Activated T-cell treated with anti-CD3 and anti-CD28 coated beads, Interleukin-2, amount 50 U/mL, for 1 hour (primary cell): ENCODE measurements around the gene PHOX2B.

ENCODE experiments used
- DNase-seq: peaks from one replicate; pipeline ENCODE4 v3.0.0-alpha.2; 2020

PHOX2B gene

GRCh38 chr4:41748571-41749475 lies at the start of gene PHOX2B:
Gene PHOX2B (minus strand): TSS chr4:41748725. CDS start chr4:41748610, 115 bp downstream.
- no peak for DNase-seq

GRCh38 chr4:41797260-41797659 lies 48.7 kb upstream of the PHOX2B start:
- no peak for DNase-seq

- no peak for DNase-seq
These were observed 48.2 kb upstream of the PHOX2B start for GRCh38 chr4:41796545-41797210.

DNA sequence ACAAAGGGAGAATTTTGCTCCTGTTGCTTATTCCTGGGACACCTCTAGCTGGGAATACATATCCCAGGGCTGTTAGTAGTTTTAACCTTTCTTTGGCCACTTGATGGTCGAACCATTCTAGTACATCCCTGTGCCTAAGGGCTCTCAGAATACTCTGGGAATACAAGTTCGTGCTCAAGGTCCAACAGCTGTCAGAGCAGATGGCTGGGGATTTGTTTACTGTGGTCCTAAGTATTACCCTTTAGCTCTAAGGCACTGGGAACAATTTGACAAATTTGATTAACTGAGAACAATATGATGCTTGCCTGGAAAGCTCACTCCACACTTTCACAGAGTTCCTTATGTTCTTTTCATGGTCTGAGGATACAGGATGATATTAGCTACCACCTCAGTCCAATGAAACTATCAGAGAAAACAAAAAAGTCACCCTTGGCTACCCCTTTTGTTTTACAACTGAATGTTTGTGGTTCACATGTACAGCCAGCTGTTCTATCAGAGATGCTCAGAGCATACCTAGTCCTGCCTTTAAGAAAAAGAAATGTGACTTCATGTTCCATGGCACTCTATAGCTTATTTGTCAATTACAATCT lies 47.4 kb upstream of the PHOX2B start:
- no peak for DNase-seq

GRCh38 chr4:41792166-41792565 lies 43.6 kb upstream of the PHOX2B start:
- no peak for DNase-seq

DNA sequence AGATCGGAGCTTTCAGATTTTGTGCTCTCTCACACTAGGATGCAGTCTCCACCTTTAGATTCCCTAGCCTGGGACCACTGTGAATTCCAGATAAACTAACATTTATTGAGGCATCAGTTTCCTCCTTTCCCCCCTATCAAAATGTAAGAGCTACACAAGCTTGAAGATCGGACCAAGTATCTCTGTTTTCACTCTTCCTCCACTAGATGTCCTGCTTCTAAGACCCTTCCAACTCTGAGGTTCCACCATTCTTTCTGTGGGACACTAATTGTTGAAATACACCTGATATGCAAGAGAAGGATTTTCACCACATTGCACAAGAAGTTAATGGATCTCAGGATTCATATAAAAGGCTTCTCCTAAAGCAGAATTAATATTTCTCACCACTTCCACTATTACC lies 43.0 kb upstream of the PHOX2B start:
- no peak for DNase-seq

GRCh38 chr4:41787931-41788330 lies 39.4 kb upstream of the PHOX2B start:
- no peak for DNase-seq

DNA sequence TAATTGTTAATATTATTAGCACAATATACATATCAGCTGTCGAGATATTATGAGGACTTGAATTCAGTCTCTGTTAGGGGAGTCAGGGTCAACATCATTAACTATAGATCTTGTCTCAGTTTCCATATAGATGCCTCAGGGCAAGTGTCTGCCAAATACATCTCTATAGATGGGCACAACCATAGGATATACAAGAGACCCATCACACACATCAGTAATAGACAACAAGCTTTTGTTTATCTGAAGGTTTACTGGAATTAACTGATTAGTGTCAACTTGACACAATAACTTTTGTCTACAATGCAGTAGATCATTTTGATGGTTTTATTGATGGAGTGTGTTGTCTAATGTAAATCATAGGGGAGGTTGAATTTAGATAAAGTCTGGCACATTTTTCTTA lies 37.1 kb upstream of the PHOX2B start:
- DNase-seq = no peak

- DNase-seq = no peak
These were observed 35.9 kb upstream of the PHOX2B start for GRCh38 chr4:41784191-41784979.

DNA sequence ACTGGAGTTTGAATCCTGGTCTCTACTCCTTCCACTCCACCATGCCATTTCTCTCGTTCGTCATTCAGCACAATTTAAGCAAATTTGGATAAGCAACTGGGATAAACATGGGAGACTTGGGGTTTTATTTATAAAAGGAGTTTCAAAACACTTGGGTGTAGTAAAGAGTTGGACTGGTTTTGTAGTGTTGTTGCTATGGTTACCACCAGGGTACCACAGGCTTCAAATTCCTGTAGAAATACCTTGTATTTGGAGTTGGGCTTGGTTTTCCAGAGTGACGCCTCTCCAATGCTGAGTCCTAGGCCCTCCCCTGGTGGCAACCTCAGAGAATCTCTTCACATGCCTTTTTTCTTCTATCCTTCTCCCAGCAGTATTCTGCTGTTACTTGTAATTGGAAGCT lies 27.9 kb upstream of the PHOX2B start:
- no peak for DNase-seq

DNA sequence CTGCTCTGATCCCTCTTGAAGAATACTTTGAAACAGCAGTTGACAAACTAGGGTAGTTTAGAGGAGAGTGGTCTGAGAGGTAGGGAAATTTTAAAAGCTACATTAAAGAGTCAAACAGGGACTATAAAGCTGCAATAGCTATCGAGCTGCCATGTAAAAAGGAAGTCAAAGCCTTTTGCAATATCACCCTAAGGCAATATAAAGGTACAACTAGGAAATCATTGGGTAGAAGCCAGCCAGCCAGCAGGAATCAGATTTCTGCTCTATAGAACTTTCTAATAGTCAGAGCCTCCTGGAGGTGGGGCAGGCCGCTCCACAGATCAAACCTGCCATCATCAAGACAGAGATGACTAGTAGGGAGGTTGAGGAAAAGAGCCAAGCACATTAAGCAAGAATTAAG lies 15.2 kb upstream of the PHOX2B start:
- no peak for DNase-seq

DNA sequence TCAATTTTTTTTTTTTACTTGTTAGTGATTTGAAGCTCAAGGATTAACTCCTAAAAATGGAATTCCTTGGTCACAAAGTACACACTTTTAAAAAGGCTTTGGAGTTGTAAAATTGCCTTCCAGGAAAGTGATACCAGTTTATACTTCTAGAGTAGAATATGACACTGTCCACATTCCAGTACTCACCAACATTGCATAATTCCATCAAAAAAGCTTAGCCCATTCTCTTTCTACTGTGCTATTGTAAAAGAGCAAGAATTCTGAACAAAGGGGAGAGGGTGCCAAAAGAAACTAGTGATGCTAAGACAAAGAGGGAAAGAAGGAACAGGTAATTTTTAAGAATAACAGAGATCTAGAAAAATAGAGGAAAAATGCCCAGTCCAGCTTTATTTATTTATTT lies 10.4 kb upstream of the PHOX2B start:
- no peak for DNase-seq

DNA sequence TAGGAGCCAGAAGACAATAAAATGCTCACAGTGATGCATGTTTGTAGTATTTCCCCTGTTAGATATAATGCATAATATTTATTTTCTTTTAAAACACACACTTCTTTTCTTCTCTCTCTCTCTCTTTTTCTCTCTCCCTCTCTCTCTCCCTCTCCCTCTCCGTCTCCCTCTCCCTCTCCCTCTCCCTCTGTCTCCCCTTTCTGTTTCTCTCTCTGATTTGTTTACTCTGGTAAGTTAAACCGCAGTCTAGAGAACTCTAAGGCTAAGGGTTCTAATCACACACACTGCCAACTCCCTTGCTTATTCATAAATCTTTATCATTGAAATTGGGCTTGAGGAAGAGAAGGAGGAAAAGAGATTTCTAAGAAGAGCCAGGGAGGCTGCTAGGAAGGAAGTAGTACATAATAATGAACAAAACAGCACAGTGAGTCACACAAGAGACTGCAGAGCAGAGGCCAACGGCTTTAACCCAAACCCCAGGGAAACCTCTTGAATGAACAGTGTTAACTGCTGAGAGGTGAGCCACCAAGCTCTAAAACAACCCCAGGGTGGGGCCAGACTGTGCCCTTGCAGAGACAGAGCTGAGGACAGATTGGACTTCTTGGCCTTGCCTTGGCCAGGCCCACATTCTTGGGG lies 9.1 kb upstream of the PHOX2B start:
- no peak for DNase-seq

DNA sequence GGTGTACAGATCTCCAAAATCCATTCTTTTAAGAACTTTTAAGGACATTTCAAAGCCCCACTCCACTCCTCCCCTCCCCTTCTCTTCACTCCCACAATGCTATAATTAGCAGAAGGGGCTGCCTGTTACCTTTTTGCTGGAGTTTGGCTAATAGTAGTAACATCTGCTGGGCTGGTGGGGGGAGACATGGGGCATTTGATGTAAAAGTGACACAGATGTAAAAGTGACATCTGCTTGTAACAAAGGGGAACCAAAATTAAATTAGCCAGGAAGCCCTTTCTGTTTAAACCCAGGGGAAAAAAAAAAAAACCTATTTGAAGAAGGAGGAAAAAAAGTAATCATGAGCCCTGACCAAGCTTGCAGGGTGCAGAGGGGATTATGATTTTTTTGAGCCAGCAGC lies 5.4 kb upstream of the PHOX2B start:
- DNase-seq = no peak

DNA sequence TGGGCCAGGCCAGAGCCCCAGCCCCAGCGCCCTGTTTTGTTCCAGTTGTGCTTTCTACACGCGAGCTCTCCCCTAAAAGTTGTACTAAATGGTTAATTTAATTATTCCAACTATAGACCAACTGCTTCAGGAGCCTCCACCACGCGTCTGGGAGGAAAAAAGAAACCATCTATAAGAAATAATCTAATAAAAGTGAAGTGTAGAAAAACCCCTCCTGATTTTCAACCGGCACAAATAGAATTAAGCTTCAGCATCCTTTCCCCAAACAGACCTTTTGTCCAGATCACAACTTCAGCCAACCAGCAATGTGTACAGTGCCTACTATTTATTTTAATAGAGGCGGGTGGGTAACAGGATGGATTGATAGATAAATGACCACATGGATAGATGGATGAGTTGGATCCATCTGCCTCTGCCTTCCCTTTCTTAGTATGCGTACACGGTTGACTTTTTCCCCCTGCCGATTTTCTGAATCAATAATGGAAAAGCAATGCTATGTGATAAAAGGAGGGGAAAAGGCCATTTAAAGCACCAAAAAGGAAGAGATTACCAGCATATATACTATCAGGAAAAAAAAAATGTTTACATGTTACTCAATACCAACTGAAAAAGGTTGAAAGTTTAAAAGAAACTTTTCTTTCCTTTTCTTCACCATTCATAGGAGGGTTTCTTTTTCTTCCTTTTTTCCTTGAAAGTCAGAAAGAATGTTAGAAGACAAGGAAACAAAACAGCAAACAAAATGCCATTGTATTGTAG lies 3.7 kb upstream of the PHOX2B start:
- no peak for DNase-seq

GRCh38 chr4:41751449-41752061 lies 3.0 kb upstream of the PHOX2B start:
- DNase-seq = no peak

GRCh38 chr4:41750626-41751448 lies 2.3 kb upstream of the PHOX2B start:
- DNase-seq = no peak

- DNase-seq = no peak
These were observed 1.6 kb upstream of the PHOX2B start for GRCh38 chr4:41750121-41750625.

DNA sequence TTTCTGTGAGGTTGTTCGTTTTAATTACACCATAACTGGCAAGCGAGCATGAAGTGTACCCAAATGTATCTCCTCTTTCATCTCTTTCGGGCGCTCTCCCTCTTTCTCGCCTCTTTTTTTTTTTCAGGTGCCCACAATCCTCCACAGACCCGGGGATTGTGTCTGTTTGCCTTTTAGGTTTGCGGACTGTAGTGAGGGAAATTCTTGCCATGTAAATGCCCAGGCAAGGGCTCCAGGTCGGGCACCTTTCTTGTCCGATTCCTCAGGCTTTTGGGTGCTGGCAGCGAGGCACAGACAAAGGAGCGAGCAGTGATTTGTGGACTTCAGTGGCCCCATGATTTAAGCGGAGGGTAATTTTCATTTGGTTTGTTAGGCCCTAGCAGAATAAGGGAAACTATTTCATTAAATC lies 1.1 kb upstream of the PHOX2B start:
- no peak for DNase-seq

DNA sequence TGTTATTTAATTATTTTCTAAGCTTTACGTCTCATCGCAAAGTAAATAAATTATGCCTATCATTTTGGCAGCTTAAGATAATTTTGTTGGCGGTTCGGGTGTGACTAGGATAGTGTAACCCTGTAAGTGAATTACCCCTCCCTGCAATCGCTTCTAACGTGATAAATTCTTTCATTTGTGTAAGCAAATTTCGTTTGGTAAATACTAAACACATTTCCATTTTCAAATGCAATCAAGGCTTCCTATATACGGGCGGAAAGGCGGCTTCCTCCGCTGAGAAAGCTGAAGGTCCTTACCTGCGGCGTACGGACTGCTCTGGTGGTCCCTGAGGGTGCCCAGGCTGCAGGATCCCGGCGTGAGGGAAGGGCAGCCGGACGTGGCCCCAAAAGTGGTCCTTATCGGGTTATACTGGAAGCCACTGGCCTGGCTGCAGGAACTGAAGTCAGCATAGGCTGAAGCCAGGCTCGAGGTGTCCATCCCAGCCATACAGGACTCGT lies 403 bp downstream of the PHOX2B start:
- DNase-seq = no peak
